GM06990 (cell line): ENCODE results near the gene YTHDF2.
"Not testable (repeated sequence)": the region's sequence is repeated elsewhere in the genome, so short reads cannot be mapped to it uniquely, and the experiment has no call there.

Experiments
- DNase-seq: peaks from one replicate; pipeline ENCODE4 v3.0.0-alpha.2; 2011; ENCODE audit not compliant: insufficient read length; ENCODE audit errors: extremely low read depth
- H3K27me3 ChIP-seq: replicated peaks from 2 replicates; pipeline ENCODE4 v1.6.0; 2011; ENCODE audit warnings: low read length; ENCODE audit not compliant: control insufficient read depth, insufficient read depth
- H3K36me3 ChIP-seq: 2 replicates; pipeline ENCODE4 v1.5.1; 2011; ENCODE audit warnings: low read length; ENCODE audit not compliant: control insufficient read depth, insufficient read depth
- H3K4me3 ChIP-seq: replicated peaks from 2 replicates; pipeline ENCODE4 v1.5.1; 2011; ENCODE audit warnings: low read depth, mild to moderate bottlenecking, control low read depth, low read length
- CTCF ChIP-seq: IDR thresholded peaks from 2 replicates; pipeline ENCODE4 v1.5.1; 2011; ENCODE audit warnings: low read length, control low read depth, mild to moderate bottlenecking, inconsistent platforms; ENCODE audit not compliant: insufficient read depth, poor library complexity, severe bottlenecking

YTHDF2 gene

DNA sequence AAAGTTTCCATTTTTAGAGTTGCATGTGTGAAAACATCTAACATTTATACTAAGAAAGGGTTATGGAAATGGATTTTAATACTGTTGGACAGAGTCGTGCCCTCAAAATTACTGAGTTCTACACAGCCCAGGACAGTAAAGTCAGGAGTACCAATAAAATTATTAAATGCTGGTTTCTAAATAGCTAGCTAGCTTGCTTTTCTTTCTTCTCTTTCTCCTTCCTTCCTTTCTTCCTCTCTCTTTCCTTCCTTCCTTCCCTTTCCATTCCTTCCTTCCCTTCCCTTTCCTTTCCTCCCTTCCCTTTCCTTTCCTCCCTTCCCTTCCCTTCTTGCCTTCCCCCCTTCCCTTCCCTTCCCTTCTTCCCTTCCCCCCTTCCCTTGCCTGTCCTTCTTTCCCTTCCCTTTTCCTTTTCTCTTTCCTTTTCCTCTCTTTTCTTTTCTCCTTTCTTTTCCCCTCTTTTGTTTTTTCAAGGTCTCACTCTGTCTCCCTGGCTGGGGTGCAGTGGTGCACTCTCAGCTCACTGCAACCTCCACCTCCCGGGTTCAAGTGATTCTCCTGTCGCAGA is 33.9 kb downstream of the YTHDF2 start:
- H3K36me3 ChIP-seq, result peaks cover 7% of the 10 kb centered on the region

DNA sequence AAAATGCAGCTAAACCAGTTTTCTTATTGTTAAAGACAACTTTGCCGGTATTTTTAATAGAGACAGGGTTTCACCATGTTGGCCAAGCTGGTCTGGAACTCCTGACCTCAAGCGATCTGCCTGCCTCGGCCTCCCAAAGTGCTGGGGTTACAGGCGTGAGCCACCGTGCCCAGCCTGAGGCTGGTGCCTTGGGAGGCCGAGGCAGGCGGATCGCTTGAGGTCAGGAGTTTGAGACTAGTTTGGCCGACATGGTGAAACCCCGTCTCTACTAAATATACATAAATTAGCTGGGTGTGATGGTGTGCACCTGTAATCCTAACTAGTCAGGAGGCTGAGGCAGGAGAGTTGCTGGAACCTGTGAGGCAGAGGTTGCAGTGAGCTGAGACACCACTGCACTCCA is 35.2 kb downstream of the YTHDF2 start:
- not testable (repeated sequence) for H3K4me3 ChIP-seq, H3K27me3 ChIP-seq, DNase-seq, H3K36me3 ChIP-seq

More for the DNA sequence above, 33.9 kb downstream of the YTHDF2 start:
- no peak overlapping the region for H3K4me3 ChIP-seq
- DNase-seq, result no peak
- no peaks in the 10 kb centered on the region for H3K27me3 ChIP-seq
- no peak for TF ChIP-seq CTCF

DNA sequence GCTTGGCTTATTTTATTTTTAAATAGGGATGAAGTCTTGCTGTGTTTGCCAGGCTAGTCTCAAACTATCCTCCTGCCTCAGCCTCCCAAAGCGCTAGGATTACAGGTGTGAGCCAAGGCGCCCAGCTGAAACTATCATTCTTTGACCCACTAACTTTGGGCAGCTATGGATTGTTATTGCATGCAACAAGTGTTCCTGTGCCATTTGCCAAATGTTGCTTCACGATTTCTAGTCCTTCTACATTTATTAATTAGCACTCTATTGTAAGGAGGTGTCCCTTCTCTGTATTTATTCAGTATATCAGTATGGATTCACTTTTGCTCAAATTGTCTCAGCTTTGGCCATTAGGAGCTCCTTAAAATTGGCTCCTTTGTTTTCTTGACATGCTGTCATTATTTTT is 36.4 kb downstream of the YTHDF2 start:
- DNase-seq, result no peak
- H3K27me3 ChIP-seq, result no peaks in the 10 kb centered on the region
- H3K4me3 ChIP-seq, result no peak overlapping the region
- H3K36me3 ChIP-seq, result peaks cover 3% of the 10 kb centered on the region
- no peak for TF ChIP-seq CTCF

GRCh38 chr1:28775121-28775942 is 38.6 kb downstream of the YTHDF2 start:
- H3K27me3 ChIP-seq, result no peaks in the 10 kb centered on the region
- H3K4me3 ChIP-seq, result peak overlapping the region; percentile 45
- H3K36me3 ChIP-seq, result peaks cover 3% of the 10 kb centered on the region
- no peak for TF ChIP-seq CTCF
- peak; percentile 72 for DNase-seq

DNA sequence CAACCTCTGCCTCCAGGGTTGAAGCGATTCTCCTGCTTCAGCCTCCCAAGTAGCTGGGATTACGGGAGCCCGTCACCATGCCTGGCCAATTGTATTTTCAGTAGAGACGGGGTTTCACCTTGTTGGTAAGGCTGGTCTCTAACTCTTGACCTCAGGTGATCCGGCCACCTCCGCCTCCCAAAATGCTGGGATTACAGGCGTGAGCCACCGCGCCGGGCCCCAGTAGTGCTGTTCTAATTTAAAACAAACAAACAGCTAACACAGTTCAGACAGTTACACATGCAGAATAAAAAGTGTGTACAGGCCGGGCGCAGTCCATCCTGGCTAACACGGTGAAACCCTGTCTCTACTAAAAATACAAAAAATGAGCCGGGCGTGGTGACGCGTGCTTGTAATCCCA is 39.6 kb downstream of the YTHDF2 start:
- TF ChIP-seq CTCF, result no peak

DNA sequence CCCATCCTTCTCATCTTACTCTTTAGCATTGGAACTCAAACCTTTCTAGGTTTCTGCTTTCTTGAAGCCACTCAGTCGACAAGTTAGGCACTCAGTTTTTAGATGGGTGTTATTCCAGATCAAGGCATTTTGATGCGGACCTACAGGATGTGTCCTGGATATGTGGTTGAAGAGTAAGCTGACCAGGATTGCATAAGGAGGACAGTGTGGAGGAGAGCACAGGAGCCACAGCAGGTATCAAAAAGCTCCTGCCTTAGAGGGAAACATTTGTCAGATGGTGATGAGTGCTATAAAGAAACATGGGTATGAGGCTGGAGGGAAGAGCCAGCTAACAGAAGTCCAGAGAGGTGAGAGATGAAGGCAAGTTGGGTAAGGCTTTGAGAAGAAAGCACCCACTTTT is 41.3 kb downstream of the YTHDF2 start:
- no peak for TF ChIP-seq CTCF
- no peaks in the 10 kb centered on the region for H3K27me3 ChIP-seq
- no peak for DNase-seq
- H3K4me3 ChIP-seq, result no peak overlapping the region
- H3K36me3 ChIP-seq, result peaks cover 1% of the 10 kb centered on the region; the same call in 1 of the 2 replicates

More for the DNA sequence above, 39.6 kb downstream of the YTHDF2 start:
- Histone ChIP-seq H3K27me3 (no peaks in the 10 kb centered on the region), H3K4me3 (no peak overlapping the region), H3K36me3 (peaks cover 3% of the 10 kb centered on the region)
- no peak for DNase-seq
